AG04449 (cell line): ENCODE data around the gene SLC9C1.

Experiments
- CTCF ChIA-PET: fragments of 350-600 bp; formaldehyde crosslinking; extraction: SDS; loops from one replicate; lab custom pipeline; 2021; ENCODE audit warnings: antibody characterized with exemption; lab: Yijun Ruan, JAX
- POLR2A ChIA-PET: fragments of 400-600, 350-600 bp; formaldehyde crosslinking; extraction: SDS; loops from one replicate; lab custom pipeline; 2020; ENCODE audit warnings: antibody characterized with exemption, inconsistent platforms; lab: Yijun Ruan, JAX
- DNase-seq: peaks from one replicate; pipeline ENCODE4 v3.0.0-alpha.2; 2010; ENCODE audit warnings: low read depth, low spot score
- H3K4me3 ChIP-seq: 2 replicates; pipeline ENCODE4 v1.5.1; 2011; ENCODE audit warnings: low read depth, mild to moderate bottlenecking, control low read depth, low read length
- TF ChIP-seq, protein P1 (sequence below): IDR thresholded peaks from one replicate; pipeline ENCODE4 v1.5.1; 2011; ENCODE audit warnings: mild to moderate bottlenecking, moderate library complexity, low read length, control low read depth, inconsistent platforms; ENCODE audit not compliant: insufficient read depth; ENCODE audit errors: missing control alignments

Gene SLC9C1

DNA sequence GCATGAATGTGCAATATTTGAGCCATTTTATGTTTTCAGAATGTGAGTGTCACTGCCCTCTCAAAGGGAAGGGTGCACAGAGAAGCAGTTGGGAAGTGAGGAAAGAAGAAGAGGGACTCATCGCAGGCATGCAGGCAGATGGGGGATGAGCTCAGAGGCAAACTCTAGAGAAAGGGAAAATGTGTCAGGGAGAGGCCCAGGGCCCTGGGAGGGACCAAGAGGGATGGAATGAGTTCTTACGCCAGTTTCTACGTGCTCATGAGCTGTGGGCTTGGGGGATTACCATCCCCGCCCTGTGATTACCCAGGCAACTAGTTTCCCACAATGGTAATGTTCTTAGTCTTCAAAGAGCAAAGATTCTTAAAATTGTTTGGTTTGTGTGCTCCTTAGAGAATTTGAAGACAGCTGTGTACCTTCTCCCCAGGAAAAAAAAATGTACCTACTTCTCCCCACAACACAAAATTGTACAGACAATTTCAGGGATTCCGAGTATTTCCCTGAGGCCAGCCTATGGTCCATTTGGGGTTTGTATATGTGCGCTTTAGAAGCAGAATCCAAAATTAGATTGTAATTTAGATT is 178.8 kb downstream of the SLC9C1 start:
- CTCF ChIA-PET = interaction anchor here (0.9 to 1.1 kb wide), 2 partner anchors 10 to 31 kb away, joined by 3 read pairs; no protein-coding TSS in a partner anchor
- TF ChIP-seq, protein P1, sequence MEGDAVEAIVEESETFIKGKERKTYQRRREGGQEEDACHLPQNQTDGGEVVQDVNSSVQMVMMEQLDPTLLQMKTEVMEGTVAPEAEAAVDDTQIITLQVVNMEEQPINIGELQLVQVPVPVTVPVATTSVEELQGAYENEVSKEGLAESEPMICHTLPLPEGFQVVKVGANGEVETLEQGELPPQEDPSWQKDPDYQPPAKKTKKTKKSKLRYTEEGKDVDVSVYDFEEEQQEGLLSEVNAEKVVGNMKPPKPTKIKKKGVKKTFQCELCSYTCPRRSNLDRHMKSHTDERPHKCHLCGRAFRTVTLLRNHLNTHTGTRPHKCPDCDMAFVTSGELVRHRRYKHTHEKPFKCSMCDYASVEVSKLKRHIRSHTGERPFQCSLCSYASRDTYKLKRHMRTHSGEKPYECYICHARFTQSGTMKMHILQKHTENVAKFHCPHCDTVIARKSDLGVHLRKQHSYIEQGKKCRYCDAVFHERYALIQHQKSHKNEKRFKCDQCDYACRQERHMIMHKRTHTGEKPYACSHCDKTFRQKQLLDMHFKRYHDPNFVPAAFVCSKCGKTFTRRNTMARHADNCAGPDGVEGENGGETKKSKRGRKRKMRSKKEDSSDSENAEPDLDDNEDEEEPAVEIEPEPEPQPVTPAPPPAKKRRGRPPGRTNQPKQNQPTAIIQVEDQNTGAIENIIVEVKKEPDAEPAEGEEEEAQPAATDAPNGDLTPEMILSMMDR = no peak
- DNase-seq = no peak
- no peak overlapping the region for H3K4me3 ChIP-seq
- POLR2A ChIA-PET = no interaction called here

DNA sequence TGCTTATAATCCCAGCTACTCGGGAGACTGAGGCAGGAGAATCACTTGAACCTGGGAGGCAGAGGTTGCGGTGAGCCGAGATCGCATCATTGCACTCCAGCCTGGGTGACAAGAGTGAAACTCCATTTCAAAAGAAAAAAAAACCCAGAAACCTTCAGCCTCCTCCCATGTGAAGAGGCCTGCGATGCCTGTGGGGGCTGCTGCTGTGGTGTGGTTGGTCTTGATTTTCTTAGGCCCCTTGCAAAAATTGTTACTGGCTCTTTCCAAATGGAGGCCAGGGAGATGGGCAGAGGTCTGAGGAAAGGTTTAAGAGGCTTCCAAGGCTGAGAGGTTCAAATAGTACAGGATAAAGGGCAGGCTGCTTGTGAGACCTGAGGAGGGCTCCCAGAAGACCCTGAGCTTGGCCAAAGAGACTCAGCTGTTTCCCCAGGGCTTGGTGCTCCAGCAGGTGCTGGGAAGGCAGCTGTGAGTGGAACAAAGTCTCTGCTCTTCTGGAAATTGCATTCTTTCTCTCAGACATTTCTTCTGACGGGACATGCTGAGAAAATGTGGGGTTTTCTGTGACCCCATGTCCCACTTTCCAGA is 179.3 kb downstream of the SLC9C1 start:
- POLR2A ChIA-PET = no interaction called here
- CTCF ChIA-PET = interaction anchor here (0.9 to 1.3 kb wide), 3 partner anchors 10 to 32 kb away, joined by 3 read pairs; no protein-coding TSS in a partner anchor
- H3K4me3 ChIP-seq = no peak overlapping the region
- TF ChIP-seq, protein P1 = no peak
- DNase-seq = no peak

- CTCF ChIA-PET = interaction anchor here (0.6 to 2.6 kb wide), 31 partner anchors 10 to 455 kb away, joined by 3 to 35 read pairs (median 4); partner anchors contain the start of gene SLC9C1
- TF ChIP-seq, protein P1 = peak; percentile 80
- no peak for DNase-seq
- POLR2A ChIA-PET = no interaction called here
- no peak overlapping the region for H3K4me3 ChIP-seq
Observed at GRCh38 chr3:112111785-112112402, 182.1 kb downstream of the SLC9C1 start.

- no peak overlapping the region for H3K4me3 ChIP-seq
- ChIA-PET POLR2A (no interaction called here), CTCF (interaction anchor here (0.9 to 4.5 kb wide), 6 partner anchors 9 to 422 kb away, joined by 3 to 21 read pairs (median 4); no protein-coding TSS in a partner anchor)
- TF ChIP-seq, protein P1 = no peak
- DNase-seq = no peak
Observed at GRCh38 chr3:112109322-112109721, 184.7 kb downstream of the SLC9C1 start.

DNA sequence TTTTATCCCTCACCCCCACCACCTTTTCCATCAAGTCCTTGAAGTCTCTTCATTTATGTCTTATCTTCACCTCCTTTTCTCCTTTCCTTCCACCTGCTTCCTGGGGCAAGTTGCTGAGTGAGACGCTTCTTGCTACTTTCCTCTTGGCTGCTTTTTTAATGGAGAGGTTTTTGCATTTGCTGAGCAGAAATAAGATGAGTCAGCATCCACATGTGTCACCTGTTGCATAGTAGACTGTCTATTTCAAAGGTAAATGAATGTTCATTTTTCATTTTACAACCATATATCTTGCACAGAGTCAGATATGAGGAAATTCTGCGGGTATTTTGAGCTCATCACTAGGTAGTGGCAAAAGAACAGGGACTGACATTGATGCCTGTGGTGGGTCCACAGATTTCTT is 189.2 kb downstream of the SLC9C1 start:
- TF ChIP-seq, protein P1 = no peak
- H3K4me3 ChIP-seq = no peak overlapping the region
- no peak for DNase-seq
- CTCF ChIA-PET = interaction anchor here (1.0 to 1.4 kb wide), 2 partner anchors 11 to 21 kb away, joined by 3 to 4 read pairs; no protein-coding TSS in a partner anchor
- POLR2A ChIA-PET = no interaction called here

DNA sequence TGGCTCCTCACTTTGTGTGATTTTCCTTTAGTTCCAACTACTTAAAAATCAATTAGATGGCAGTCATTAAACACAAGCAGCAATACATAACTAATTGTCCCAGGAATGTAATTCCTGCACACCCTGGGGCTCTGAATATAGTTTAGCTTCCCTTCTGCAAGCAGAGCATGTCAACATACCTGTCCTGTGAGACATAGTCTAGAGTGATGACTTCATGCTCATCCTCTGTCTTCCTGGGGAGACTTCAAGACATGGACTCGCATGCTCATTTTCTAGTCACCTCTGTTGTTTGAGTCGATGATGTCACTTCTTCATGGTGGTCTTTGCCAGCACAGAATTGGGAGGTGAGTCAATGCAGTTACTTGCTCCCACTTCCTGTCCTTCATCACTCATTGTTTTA is 192.1 kb downstream of the SLC9C1 start:
- POLR2A ChIA-PET = no interaction called here

More for the DNA sequence above, 192.1 kb downstream of the SLC9C1 start:
- no peak overlapping the region for H3K4me3 ChIP-seq
- TF ChIP-seq, protein P1 = no peak
- peak; percentile 63 for DNase-seq
- CTCF ChIA-PET = interaction anchor here (1.2 to 4.7 kb wide), 2 partner anchors 9 to 16 kb away, joined by 3 to 35 read pairs; no protein-coding TSS in a partner anchor
